DOHH2 (cell line): ENCODE data around the gene BLOC1S4.

Experiments
- H3F3A ChIP-seq: fragments of 200-600 bp; sonication (generic), shearing (Covaris generic); 2 replicates; pipeline ENCODE4 v1.6.0; 2016; ENCODE audit warnings: antibody characterized with exemption, mild to moderate bottlenecking; ENCODE audit not compliant: control insufficient read depth, insufficient read depth
- H3K27ac ChIP-seq: fragments of 200-600 bp; sonication (generic); 2 replicates; pipeline ENCODE4 v1.5.1; 2014; ENCODE audit warnings: low read depth, mild to moderate bottlenecking, low read length, moderate library complexity
- H3K27me3 ChIP-seq: fragments of 200-600 bp; sonication (generic); 2 replicates; pipeline ENCODE4 v1.6.1; 2014; ENCODE audit warnings: mild to moderate bottlenecking, low read length, mixed read lengths; ENCODE audit not compliant: control insufficient read depth
- H3K36me3 ChIP-seq: fragments of 200-600 bp; sonication (generic); 2 replicates; pipeline ENCODE4 v1.6.1; 2014; ENCODE audit warnings: mild to moderate bottlenecking, low read length, moderate library complexity, mixed read lengths; ENCODE audit not compliant: control insufficient read depth
- H3K4me1 ChIP-seq: fragments of 200-600 bp; sonication (generic); 2 replicates; pipeline ENCODE4 v1.6.1; 2014; ENCODE audit warnings: mild to moderate bottlenecking, low read length, mixed read lengths; ENCODE audit not compliant: control insufficient read depth
- H3K4me2 ChIP-seq: fragments of 200-600 bp; sonication (generic); 2 replicates; pipeline ENCODE4 v1.6.0; 2014; ENCODE audit warnings: mild to moderate bottlenecking, low read length, moderate library complexity
- H3K4me3 ChIP-seq: fragments of 200-600 bp; sonication (generic); 2 replicates; pipeline ENCODE4 v1.5.1; 2014; ENCODE audit warnings: mild to moderate bottlenecking, low read length, mixed read lengths
- H3K79me2 ChIP-seq: fragments of 200-600 bp; sonication (generic); 2 replicates; pipeline ENCODE4 v1.6.1; 2014; ENCODE audit warnings: mild to moderate bottlenecking, low read length, mixed read lengths; ENCODE audit not compliant: control insufficient read depth
- H3K9me2 ChIP-seq: fragments of 200-600 bp; sonication (generic); replicated peaks from 2 replicates; pipeline ENCODE4 v1.6.1; 2014; ENCODE audit warnings: mild to moderate bottlenecking, low read length, mixed read lengths; ENCODE audit not compliant: control insufficient read depth
- H3K9me3 ChIP-seq: fragments of 200-600 bp; sonication (generic); 2 replicates; pipeline ENCODE4 v1.6.1; 2014; ENCODE audit warnings: antibody characterized with exemption, low read length, mixed read lengths; ENCODE audit not compliant: control insufficient read depth, insufficient read depth
- H4K20me1 ChIP-seq: fragments of 200-600 bp; sonication (generic); 2 replicates; pipeline ENCODE4 v1.6.0; 2014; ENCODE audit warnings: low read depth, mild to moderate bottlenecking, antibody characterized with exemption, low read length, moderate library complexity; ENCODE audit not compliant: control insufficient read depth, insufficient read depth
- EZH2phosphoT487 ChIP-seq: fragments of 200-600 bp; sonication (generic); IDR thresholded peaks from 2 replicates; pipeline ENCODE4 v1.6.1; 2017; ENCODE audit warnings: borderline replicate concordance, mild to moderate bottlenecking, antibody characterized with exemption, low read length, moderate library complexity, mixed read lengths
- TF ChIP-seq, protein P1 (sequence below): fragments of 200-600 bp; sonication (generic); IDR thresholded peaks from one replicate; pipeline ENCODE4 v1.5.1; 2014; ENCODE audit warnings: antibody characterized with exemption, mild to moderate bottlenecking, low read depth, low read length; ENCODE audit not compliant: poor library complexity, severe bottlenecking

The BLOC1S4 gene

DNA sequence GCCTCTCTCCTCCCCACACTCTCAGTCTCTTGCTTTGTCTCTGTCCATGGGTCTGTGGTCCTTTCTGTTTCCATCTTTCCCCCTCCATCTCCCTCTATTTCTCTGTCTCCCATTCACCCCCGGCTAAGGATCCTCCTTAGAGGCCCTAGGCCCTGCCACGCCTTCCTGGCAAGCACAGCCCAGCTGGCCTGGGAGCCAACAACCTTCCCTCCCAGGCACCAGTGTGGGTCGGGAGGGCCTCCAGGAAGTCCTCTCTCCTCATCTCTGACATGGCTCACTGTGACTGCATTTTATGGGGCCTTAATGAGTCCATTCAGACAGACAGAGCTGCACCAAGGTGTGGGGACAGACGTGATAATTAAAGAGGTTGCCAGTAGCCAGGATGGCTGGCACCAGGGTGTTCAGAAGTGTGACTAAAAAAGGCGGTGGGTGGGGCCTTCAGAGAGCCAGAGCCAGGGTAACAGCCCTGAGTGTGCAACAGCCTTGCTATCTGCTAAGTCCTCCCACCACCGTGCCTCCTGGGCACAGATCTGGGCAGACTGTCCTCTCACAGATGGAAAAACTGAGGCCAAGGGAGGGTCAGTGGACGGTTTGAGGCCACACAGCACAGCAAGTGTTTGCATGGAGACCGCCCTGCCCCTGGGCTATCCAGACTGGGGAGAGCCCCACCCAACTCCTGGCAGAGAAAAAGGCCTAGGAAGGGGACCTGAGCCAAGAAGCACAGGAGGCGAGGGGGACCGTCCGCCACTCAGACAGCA, 31.5 kb downstream of the BLOC1S4 start:
- Histone ChIP-seq H3K4me3 (no peak overlapping the region), H3K9me2 (no peaks in the 10 kb centered on the region), H3F3A (no peaks in the 10 kb centered on the region), H3K36me3 (no peaks in the 10 kb centered on the region), H3K27ac (no peak overlapping the region), H3K27me3 (no peaks in the 10 kb centered on the region), H4K20me1 (no peaks in the 10 kb centered on the region), H3K4me2 (no peak overlapping the region), H3K4me1 (no peaks in the 10 kb centered on the region), H3K79me2 (no peaks in the 10 kb centered on the region), H3K9me3 (no peaks in the 10 kb centered on the region)
- TF ChIP-seq, protein P1, sequence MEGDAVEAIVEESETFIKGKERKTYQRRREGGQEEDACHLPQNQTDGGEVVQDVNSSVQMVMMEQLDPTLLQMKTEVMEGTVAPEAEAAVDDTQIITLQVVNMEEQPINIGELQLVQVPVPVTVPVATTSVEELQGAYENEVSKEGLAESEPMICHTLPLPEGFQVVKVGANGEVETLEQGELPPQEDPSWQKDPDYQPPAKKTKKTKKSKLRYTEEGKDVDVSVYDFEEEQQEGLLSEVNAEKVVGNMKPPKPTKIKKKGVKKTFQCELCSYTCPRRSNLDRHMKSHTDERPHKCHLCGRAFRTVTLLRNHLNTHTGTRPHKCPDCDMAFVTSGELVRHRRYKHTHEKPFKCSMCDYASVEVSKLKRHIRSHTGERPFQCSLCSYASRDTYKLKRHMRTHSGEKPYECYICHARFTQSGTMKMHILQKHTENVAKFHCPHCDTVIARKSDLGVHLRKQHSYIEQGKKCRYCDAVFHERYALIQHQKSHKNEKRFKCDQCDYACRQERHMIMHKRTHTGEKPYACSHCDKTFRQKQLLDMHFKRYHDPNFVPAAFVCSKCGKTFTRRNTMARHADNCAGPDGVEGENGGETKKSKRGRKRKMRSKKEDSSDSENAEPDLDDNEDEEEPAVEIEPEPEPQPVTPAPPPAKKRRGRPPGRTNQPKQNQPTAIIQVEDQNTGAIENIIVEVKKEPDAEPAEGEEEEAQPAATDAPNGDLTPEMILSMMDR, result no peak
- TF ChIP-seq EZH2phosphoT487, result no peak

DNA sequence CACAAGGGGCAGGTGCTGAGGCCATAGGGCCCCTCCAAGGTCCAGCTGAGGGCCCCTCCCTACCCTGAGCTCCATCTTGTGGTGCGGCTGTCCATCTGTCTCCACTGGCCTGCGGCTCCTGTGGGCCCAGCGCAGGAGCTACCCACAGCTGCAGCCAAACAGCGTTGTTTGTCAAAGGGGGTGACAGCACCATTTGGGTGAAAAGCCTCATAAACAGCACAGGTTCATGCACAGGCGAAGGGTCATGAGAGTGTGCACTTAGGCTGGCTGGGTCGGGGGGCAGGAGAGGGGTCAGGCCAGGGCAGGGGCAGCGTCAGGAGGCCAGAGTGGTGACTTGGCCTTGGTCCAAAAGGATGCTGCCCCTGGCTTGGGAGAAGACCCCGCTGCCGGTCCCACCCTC, 32.3 kb downstream of the BLOC1S4 start:
- no peak for TF ChIP-seq EZH2phosphoT487
- TF ChIP-seq, protein P1, result no peak
- H3F3A ChIP-seq, result no peaks in the 10 kb centered on the region
- no peaks in the 10 kb centered on the region for H3K9me3 ChIP-seq
- no peaks in the 10 kb centered on the region for H3K9me2 ChIP-seq
- H3K36me3 ChIP-seq, result no peaks in the 10 kb centered on the region
- no peak overlapping the region for H3K4me2 ChIP-seq
- no peaks in the 10 kb centered on the region for H3K4me1 ChIP-seq
- H3K27me3 ChIP-seq, result no peaks in the 10 kb centered on the region
- H4K20me1 ChIP-seq, result no peaks in the 10 kb centered on the region
- no peak overlapping the region for H3K4me3 ChIP-seq
- H3K79me2 ChIP-seq, result no peaks in the 10 kb centered on the region
- no peak overlapping the region for H3K27ac ChIP-seq

DNA sequence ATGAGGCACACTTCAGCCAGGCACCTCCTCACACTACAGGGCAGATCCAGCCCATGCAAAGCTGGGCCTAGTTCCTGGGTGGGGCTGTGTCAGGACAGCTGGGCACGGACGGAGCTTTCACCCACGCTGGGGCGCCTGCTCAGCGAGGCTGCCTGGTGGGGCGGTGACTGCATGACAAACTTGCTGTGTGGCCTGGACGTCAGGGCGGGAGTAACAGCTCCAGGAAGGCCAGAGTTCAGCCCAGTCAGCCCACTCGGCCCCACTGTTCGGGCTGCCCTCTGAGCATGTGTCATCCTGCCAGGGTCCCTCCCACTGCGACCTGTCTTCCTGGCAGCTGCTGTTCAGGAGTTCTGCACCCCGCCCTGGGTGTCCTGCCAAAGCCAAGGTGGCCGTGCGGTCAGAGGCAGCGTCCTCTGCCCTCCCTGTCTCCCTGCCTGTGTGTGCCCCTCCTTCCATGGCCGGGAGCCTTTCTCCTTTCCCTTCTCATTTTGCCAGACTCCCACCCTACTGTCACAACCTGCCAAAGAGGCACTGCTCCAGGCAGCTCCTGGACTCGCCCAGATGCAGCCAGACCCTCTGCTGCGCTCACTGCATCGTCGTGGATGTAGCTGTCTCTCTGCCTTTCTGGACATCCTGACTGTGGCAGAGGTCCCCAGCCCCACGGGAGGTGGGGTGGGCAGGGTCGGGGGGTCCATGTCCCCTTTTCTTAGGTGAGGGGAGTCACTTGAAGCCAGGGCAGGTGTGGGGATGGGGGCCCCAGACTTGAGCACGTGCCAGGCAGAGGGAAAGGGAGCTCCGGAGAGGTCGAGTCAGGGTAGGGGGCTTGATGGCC, 33.6 kb downstream of the BLOC1S4 start:
- H3K4me3 ChIP-seq, result no peak overlapping the region
- no peaks in the 10 kb centered on the region for H4K20me1 ChIP-seq
- H3K9me3 ChIP-seq, result no peaks in the 10 kb centered on the region
- no peak for TF ChIP-seq EZH2phosphoT487
- TF ChIP-seq, protein P1, result no peak
- no peaks in the 10 kb centered on the region for H3K36me3 ChIP-seq
- H3K4me2 ChIP-seq, result no peak overlapping the region
- H3K27ac ChIP-seq, result no peak overlapping the region
- no peaks in the 10 kb centered on the region for H3K79me2 ChIP-seq
- no peaks in the 10 kb centered on the region for H3F3A ChIP-seq
- H3K27me3 ChIP-seq, result no peaks in the 10 kb centered on the region
- no peaks in the 10 kb centered on the region for H3K9me2 ChIP-seq
- H3K4me1 ChIP-seq, result no peaks in the 10 kb centered on the region
